ENCODE data around the gene PCBP3. TPM values are rescaled to one million over a fixed set of nuclear protein-coding genes. Genes with fewer than 3 reads are reported as not detected.

The PCBP3 gene
- total and polyA plus RNA-seq, 2 of the 13 experiments (the other 11 are each of a cell fraction or from before 2014, with no cell fraction given): not detected

DNA sequence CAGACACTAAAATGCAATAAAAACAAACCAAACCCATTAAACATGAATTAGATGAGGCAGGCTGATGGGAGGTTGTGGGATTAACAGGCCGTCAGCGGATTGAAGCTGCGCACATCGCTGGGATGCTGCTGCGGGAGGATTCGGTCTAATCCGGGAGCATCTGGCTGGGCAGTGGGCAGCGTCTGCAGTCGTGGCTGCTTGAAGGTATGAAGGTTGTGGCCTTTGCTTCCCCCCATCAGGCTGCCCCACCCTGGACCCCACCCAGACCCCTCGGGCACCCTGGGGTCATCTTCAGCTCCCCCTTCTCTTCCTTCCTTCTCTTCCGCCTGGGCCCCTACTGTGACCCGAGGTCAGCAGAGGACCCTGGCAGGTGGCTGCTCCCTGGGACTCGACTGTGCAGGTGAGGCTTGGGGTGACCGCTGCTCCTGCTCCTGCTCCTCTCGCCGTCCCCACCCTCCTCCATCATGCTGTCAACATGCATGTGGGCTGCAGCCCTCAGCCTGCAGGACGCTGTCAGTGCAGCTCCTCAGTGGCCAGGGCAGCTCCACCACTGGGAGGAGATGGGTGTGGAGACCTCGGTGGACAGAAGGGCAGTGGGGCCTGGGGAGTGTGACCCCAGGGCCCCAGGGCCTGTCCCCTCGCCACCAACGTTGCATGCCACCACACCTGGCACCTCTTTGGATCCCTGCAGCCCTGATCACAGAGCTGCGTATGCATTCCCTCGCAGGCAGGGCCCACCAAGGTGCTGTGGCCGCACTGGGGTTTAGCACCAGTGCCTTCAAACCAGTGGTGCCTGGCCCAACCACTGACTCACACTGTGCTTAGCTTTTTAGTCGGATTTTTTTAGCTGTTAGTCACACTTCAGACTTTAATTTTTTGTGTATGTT, 225.8 kb downstream of the PCBP3 start:
- ChIA-PET POLR2A (no interaction called here), CTCF (ENCODE audit: low intra/inter-chr PET ratio, low total read pairs) (no interaction called here)
- DNase-seq (ENCODE audit: low spot score) (no peak), ATAC-seq (no peak), FAIRE-seq (no peak)
- H3K79me2 ChIP-seq (ENCODE audit: insufficient read depth, low read length): no peaks in the 10 kb centered on the region
- BruUV-seq (replicated peaks): no TSS peak
- no peak overlapping the region for H3K9ac ChIP-seq (ENCODE audit: insufficient read depth, low read depth, low read length)
- H3K27me3 ChIP-seq (ENCODE audit: control insufficient read depth in 1 of 2, insufficient read depth in 2 of 2, low read length in 2 of 2): peaks cover 15 to 84% of the 10 kb centered on the region in 2 experiments
- H3K36me3 ChIP-seq (replicated peaks in 1 of 2; ENCODE audit: control insufficient read depth in 1 of 2, insufficient read depth in 2 of 2, low read length in 2 of 2): no peaks in the 10 kb centered on the region
- H2AFZ ChIP-seq (ENCODE audit: low read length): no peak overlapping the region
- no peak overlapping the region for H3K27ac ChIP-seq (ENCODE audit: extremely low read length, insufficient read depth, low read length)
- H3K9me3 ChIP-seq (ENCODE audit: low read length): no peaks in the 10 kb centered on the region
- H3K4me1 ChIP-seq (ENCODE audit: insufficient read depth, low read length): no peaks in the 10 kb centered on the region
- no peaks in the 10 kb centered on the region for H4K20me1 ChIP-seq (ENCODE audit: insufficient read depth, low read length)
- H3K4me3 ChIP-seq (replicated peaks in 1 of 3; ENCODE audit: insufficient read depth in 1 of 3, low read depth in 2 of 3, low read length in 3 of 3): no peak overlapping the region
- in situ Hi-C loops (cut with HindIII; ENCODE audit: extremely low pct_ligation_motif_present, low pct_unique_long_range_greater_than_20kb): no loop called here
- H3K4me2 ChIP-seq (ENCODE audit: low read depth, low read length): no peak overlapping the region
- 26% methylated on average over 18 of the region's 24 CpGs for WGBS (ENCODE audit: low lambda C conversion rate)
- intact Hi-C loops (cut with micrococcal nuclease; ENCODE audit: unreplicated experiment): no loop called here
- TF ChIP-seq ZNF335 (CRISPR knock-in tag; IDR thresholded peaks at IDR 0.05) (no peak), ZMYM3 (CRISPR knock-in tag; IDR thresholded peaks at IDR 0.05) (no peak), SIN3B (IDR thresholded peaks at IDR 0.05; ENCODE audit: low read length) (no peak), CCDC6 (CRISPR knock-in tag; IDR thresholded peaks at IDR 0.05) (no peak)
- TF ChIP-seq, protein P1, sequence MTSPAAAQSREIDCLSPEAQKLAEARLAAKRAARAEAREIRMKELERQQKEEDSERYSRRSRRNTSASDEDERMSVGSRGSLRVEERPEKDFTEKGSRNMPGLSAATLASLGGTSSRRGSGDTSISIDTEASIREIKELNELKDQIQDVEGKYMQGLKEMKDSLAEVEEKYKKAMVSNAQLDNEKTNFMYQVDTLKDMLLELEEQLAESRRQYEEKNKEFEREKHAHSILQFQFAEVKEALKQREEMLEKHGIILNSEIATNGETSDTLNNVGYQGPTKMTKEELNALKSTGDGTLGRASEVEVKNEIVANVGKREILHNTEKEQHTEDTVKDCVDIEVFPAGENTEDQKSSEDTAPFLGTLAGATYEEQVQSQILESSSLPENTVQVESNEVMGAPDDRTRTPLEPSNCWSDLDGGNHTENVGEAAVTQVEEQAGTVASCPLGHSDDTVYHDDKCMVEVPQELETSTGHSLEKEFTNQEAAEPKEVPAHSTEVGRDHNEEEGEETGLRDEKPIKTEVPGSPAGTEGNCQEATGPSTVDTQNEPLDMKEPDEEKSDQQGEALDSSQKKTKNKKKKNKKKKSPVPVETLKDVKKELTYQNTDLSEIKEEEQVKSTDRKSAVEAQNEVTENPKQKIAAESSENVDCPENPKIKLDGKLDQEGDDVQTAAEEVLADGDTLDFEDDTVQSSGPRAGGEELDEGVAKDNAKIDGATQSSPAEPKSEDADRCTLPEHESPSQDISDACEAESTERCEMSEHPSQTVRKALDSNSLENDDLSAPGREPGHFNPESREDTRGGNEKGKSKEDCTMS (CRISPR knock-in tag; conservative IDR thresholded peaks at IDR 0.05): no peak

DNA sequence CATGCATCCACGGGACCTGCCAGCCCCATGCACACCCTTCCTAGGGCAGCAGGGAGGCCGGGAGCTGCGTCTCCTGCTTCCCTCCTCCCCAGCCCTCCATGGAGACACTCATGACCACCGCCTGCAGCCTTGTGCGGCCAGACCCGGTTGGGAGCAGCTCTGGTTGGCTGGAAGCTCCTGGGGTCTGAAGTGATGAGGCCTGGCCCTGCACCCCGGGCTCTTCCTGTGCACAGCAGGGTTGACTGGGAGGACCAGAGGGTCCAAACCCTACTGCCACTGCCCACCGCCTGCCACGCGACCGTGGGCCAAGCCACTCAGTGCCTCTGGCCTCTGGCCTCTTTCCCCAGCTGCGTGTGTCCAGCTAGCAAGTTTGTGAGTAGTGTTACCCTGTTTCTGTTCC, 226.9 kb downstream of the PCBP3 start:
- Histone ChIP-seq H3K9ac (ENCODE audit: insufficient read depth, low read depth, low read length) (no peak overlapping the region), H2AFZ (ENCODE audit: low read length) (no peak overlapping the region), H3K4me3 (replicated peaks in 1 of 3; ENCODE audit: insufficient read depth in 1 of 3, low read depth in 2 of 3, low read length in 3 of 3) (no peak overlapping the region), H3K9me3 (ENCODE audit: low read length) (no peaks in the 10 kb centered on the region), H3K27me3 (ENCODE audit: control insufficient read depth in 1 of 2, insufficient read depth in 2 of 2, low read length in 2 of 2) (peaks cover 17 to 88% of the 10 kb centered on the region in 2 experiments), H3K79me2 (ENCODE audit: insufficient read depth, low read length) (no peaks in the 10 kb centered on the region), H3K36me3 (replicated peaks in 1 of 2; ENCODE audit: control insufficient read depth in 1 of 2, insufficient read depth in 2 of 2, low read length in 2 of 2) (no peaks in the 10 kb centered on the region), H3K27ac (ENCODE audit: extremely low read length, insufficient read depth, low read length) (no peak overlapping the region), H4K20me1 (ENCODE audit: insufficient read depth, low read length) (no peaks in the 10 kb centered on the region), H3K4me2 (ENCODE audit: low read depth, low read length) (no peak overlapping the region), H3K4me1 (ENCODE audit: insufficient read depth, low read length) (0 out of 2 replicates have a peak, but pooled peaks cover 1% of the 10 kb centered on the region)
- DNase-seq (ENCODE audit: low spot score) (no peak), FAIRE-seq (no peak), ATAC-seq (no peak)
- POLR2A ChIA-PET: no interaction called here
- BruUV-seq (replicated peaks): no TSS peak
- 8% methylated on average over 6 of the region's 12 CpGs for WGBS (ENCODE audit: low lambda C conversion rate)
- in situ Hi-C loops (cut with HindIII; ENCODE audit: extremely low pct_ligation_motif_present, low pct_unique_long_range_greater_than_20kb): no loop called here
- intact Hi-C loops (cut with micrococcal nuclease; ENCODE audit: unreplicated experiment): no loop called here
- CTCF ChIA-PET (ENCODE audit: low intra/inter-chr PET ratio, low total read pairs): no interaction called here
- TF ChIP-seq ZNF567 (CRISPR knock-in tag; IDR thresholded peaks at IDR 0.05; ENCODE audit: borderline replicate concordance) (no peak), DPF2 (CRISPR knock-in tag; IDR thresholded peaks at IDR 0.05; ENCODE audit: borderline replicate concordance, low read depth) (no peak), KDM5B (CRISPR knock-in tag; IDR thresholded peaks at IDR 0.05; ENCODE audit: borderline replicate concordance) (no peak), CBX5 (CRISPR knock-in tag; IDR thresholded peaks at IDR 0.05; ENCODE audit: borderline replicate concordance) (no peak)
- TF ChIP-seq, protein P2, sequence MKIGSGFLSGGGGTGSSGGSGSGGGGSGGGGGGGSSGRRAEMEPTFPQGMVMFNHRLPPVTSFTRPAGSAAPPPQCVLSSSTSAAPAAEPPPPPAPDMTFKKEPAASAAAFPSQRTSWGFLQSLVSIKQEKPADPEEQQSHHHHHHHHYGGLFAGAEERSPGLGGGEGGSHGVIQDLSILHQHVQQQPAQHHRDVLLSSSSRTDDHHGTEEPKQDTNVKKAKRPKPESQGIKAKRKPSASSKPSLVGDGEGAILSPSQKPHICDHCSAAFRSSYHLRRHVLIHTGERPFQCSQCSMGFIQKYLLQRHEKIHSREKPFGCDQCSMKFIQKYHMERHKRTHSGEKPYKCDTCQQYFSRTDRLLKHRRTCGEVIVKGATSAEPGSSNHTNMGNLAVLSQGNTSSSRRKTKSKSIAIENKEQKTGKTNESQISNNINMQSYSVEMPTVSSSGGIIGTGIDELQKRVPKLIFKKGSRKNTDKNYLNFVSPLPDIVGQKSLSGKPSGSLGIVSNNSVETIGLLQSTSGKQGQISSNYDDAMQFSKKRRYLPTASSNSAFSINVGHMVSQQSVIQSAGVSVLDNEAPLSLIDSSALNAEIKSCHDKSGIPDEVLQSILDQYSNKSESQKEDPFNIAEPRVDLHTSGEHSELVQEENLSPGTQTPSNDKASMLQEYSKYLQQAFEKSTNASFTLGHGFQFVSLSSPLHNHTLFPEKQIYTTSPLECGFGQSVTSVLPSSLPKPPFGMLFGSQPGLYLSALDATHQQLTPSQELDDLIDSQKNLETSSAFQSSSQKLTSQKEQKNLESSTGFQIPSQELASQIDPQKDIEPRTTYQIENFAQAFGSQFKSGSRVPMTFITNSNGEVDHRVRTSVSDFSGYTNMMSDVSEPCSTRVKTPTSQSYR (CRISPR knock-in tag; IDR thresholded peaks at IDR 0.05; ENCODE audit: borderline replicate concordance): no peak
- TF ChIP-seq, protein P3, sequence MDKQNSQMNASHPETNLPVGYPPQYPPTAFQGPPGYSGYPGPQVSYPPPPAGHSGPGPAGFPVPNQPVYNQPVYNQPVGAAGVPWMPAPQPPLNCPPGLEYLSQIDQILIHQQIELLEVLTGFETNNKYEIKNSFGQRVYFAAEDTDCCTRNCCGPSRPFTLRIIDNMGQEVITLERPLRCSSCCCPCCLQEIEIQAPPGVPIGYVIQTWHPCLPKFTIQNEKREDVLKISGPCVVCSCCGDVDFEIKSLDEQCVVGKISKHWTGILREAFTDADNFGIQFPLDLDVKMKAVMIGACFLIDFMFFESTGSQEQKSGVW (CRISPR knock-in tag; IDR thresholded peaks at IDR 0.05; ENCODE audit: borderline replicate concordance): no peak

All from HepG2 (cell line).